ENCODE data around the gene RTN4R.

GRCh38 chr22:20245577-20246367 lies 22.3 kb downstream of the RTN4R start:
- TF ChIP-seq USF2 (IDR thresholded peaks at IDR 0.05; ENCODE audit: borderline replicate concordance, low read depth, low read length): no peak
- TF ChIP-seq SMC3 (IDR thresholded peaks at IDR 0.05; ENCODE audit: low read depth, low read length): no peak
- TF ChIP-seq SIN3A (IDR thresholded peaks at IDR 0.05; ENCODE audit: borderline replicate concordance, low read depth, low read length): no peak
- no peak for TF ChIP-seq TAF1 (IDR thresholded peaks at IDR 0.05; ENCODE audit: borderline replicate concordance, low read depth, low read length)
- no peak for TF ChIP-seq CTCF (IDR thresholded peaks at IDR 0.05)
- no peak for TF ChIP-seq RAD21 (IDR thresholded peaks at IDR 0.05; ENCODE audit: low read length)
- no peak for TF ChIP-seq MXI1 (IDR thresholded peaks at IDR 0.05; ENCODE audit: low read depth, low read length)
- TF ChIP-seq NRF1 (IDR thresholded peaks at IDR 0.05; ENCODE audit: low read depth, low read length): no peak
- no peak for TF ChIP-seq MAX (IDR thresholded peaks at IDR 0.05; ENCODE audit: low read depth)
- TF ChIP-seq RFX5 (IDR thresholded peaks at IDR 0.05; ENCODE audit: low read length): no peak
- no peak for TF ChIP-seq MEF2A (IDR thresholded peaks at IDR 0.05; ENCODE audit: borderline replicate concordance, low read depth)
- TF ChIP-seq REST (IDR thresholded peaks at IDR 0.05; ENCODE audit: low read depth, low read length): no peak
- TF ChIP-seq EZH2phosphoT487 (IDR thresholded peaks at IDR 0.05; ENCODE audit: borderline replicate concordance, low read depth): no peak
